GM23338 (cell line): Measurements from ENCODE around the gene RICTOR. TPM values are rescaled to one million over a fixed set of nuclear protein-coding genes. Genes with fewer than 3 reads are reported as not detected.

Experiments
- ATAC-seq: fragments of 200-7000 bp; cut with Tn5 transposase; 3 replicates; pipeline ENCODE4 v1.9.1; 2020
- DNase-seq: peaks from one replicate; pipeline ENCODE4 v3.0.0-alpha.2; 2015; ENCODE audit warnings: low spot score
- H2AFZ ChIP-seq: fragments of 200-600 bp; sonication (generic); 2 replicates; pipeline ENCODE4 v1.8.0; 2016; ENCODE audit warnings: antibody characterized with exemption, mild to moderate bottlenecking, moderate library complexity
- H3F3A ChIP-seq: fragments of 200-600 bp; sonication (generic); replicated peaks from 2 replicates; pipeline ENCODE4 v1.8.0; 2017; ENCODE audit warnings: antibody characterized with exemption, mixed run types, low read depth
- H3K27ac ChIP-seq: fragments of 200-600 bp; sonication (generic); 2 replicates; pipeline ENCODE4 v1.6.1; 2016; ENCODE audit warnings: low read depth
- H3K27me3 ChIP-seq: fragments of 200-600 bp; sonication (generic); 2 replicates; pipeline ENCODE4 v1.8.0; 2016; ENCODE audit warnings: mild to moderate bottlenecking, mixed run types, moderate library complexity; ENCODE audit not compliant: insufficient read depth
- H3K36me3 ChIP-seq: fragments of 200-600 bp; sonication (generic); 2 replicates; pipeline ENCODE4 v1.8.0; 2016; ENCODE audit warnings: mild to moderate bottlenecking; ENCODE audit not compliant: insufficient read depth
- H3K4me1 ChIP-seq: fragments of 200-600 bp; sonication (generic); 2 replicates; pipeline ENCODE4 v1.8.0; 2016; ENCODE audit warnings: mild to moderate bottlenecking, moderate library complexity; ENCODE audit not compliant: insufficient read depth
- H3K4me2 ChIP-seq: fragments of 200-600 bp; sonication (generic); 2 replicates; pipeline ENCODE4 v1.7.1; 2017; ENCODE audit warnings: mixed run types
- H3K4me3 ChIP-seq: fragments of 200-600 bp; sonication (generic); 2 replicates; pipeline ENCODE4 v1.6.1; 2016; ENCODE audit warnings: mixed run types
- H3K79me2 ChIP-seq: fragments of 200-600 bp; sonication (generic); replicated peaks from 2 replicates; pipeline ENCODE4 v1.8.0; 2017; ENCODE audit warnings: mild to moderate bottlenecking; ENCODE audit not compliant: insufficient read depth
- H3K9me2 ChIP-seq: fragments of 200-600 bp; sonication (generic); 2 replicates; pipeline ENCODE4 v1.8.0; 2017; ENCODE audit not compliant: insufficient read depth
- H4K20me1 ChIP-seq: fragments of 200-600 bp; sonication (generic); replicated peaks from 2 replicates; pipeline ENCODE4 v1.8.0; 2017; ENCODE audit warnings: mild to moderate bottlenecking; ENCODE audit not compliant: insufficient read depth
- H3K27ac Mint-ChIP-seq: 2 replicates; pipeline ENCODE4 v1.8.0; 2020; ENCODE audit warnings: inconsistent platforms, mild to moderate bottlenecking, moderate library complexity, mixed read lengths
- H3K27me3 Mint-ChIP-seq: 3 replicates; pipeline ENCODE4 v1.8.0; 2022; ENCODE audit warnings: low read depth, mild to moderate bottlenecking, moderate library complexity, mixed read lengths, inconsistent platforms; ENCODE audit not compliant: insufficient read depth, poor library complexity
- H3K36me3 Mint-ChIP-seq: 3 replicates; pipeline ENCODE4 v1.8.0; 2021; ENCODE audit warnings: low read depth, mild to moderate bottlenecking, inconsistent platforms, moderate library complexity, mixed read lengths
- H3K4me1 Mint-ChIP-seq: 3 replicates; pipeline ENCODE4 v1.8.0; 2020; ENCODE audit warnings: mild to moderate bottlenecking, inconsistent platforms, mixed read lengths
- H3K4me3 Mint-ChIP-seq: 3 replicates; pipeline ENCODE4 v1.8.0; 2021; ENCODE audit warnings: moderate library complexity, mild to moderate bottlenecking, inconsistent platforms, mixed read lengths
- H3K9me3 Mint-ChIP-seq: 3 replicates; pipeline ENCODE4 v1.8.0; 2020; ENCODE audit warnings: moderate library complexity, mild to moderate bottlenecking, inconsistent platforms, mixed read lengths
- polyA plus RNA-seq: library from polyadenylated mRNA; unstranded; fragments of >200 nt; fragmentation: Nextera tagmentation; extraction: Ambion mirVana; gene quantifications from 2 replicates; pipeline ENCODE4 v1.2.1, GENCODE V29; 2016
- total RNA-seq: library from RNA; depleted of rRNA; stranded (reverse); fragments of >200 nt; shearing (Covaris generic); gene quantifications from 2 replicates; pipeline ENCODE4 v1.2.3, GENCODE V29; 2014
- TF ChIP-seq, protein P1 (sequence below), 2 experiments: fragments of 200-600 bp in 1 of 2; sonication (generic) in 1 of 2; conservative IDR thresholded peaks; 2 replicates each; pipeline versions ENCODE4 v1.5.1 to v1.6.1; 2016 to 2017; ENCODE audit warnings: antibody characterized with exemption in 2 of 2, low read depth in 2 of 2, mild to moderate bottlenecking in 2 of 2, moderate library complexity in 1 of 2
- TF ChIP-seq, protein P2 (sequence below): IDR thresholded peaks from one replicate; pipeline ENCODE4 v1.6.1; 2018; ENCODE audit warnings: antibody characterized with exemption; ENCODE audit not compliant: unreplicated experiment
- TF ChIP-seq, protein P3 (sequence below): IDR thresholded peaks from 2 replicates; pipeline ENCODE4 v1.6.1; 2016; ENCODE audit warnings: antibody characterized with exemption

The RICTOR gene
- total and polyA plus RNA-seq, 2 experiments from 2014 or later, result 9.9 to 27.4 TPM

DNA sequence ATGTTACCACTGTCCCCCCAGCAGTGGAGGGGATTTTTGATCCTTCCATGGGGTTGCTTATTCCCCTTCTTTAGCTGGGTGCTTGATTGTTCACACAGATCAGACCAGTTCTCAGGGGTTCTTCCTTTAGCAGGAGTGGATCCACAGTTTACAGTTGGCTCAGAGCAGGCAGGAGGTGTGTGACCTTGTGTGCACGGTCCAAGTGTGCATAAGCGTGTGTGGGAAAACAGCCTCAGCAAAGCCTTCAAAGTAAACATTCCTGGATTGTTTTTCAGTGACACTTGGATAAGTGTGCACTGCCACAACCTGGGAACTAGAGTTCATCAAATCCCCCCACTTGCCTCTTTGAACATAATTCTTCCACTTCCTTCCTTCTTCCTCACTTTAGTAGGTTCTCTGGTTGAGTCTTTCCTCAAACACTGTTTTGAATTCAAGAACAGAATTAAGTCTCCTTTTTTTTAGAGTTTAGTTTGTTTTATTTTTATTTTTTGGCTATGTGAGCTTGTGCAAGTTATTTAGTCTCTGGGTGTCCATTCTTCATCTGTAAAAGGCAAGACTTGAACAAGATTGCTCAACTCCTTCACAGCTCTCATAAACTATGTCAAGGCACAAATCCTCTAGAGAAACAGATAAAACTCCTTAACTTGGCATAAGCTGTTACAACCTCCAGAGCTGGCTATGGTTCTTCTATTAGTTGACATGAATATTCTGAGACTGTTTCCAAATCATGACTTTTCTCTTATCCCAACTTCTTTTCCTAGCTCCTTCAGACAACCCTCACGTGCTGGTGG lies 150.3 kb downstream of the RICTOR start:
- H3F3A ChIP-seq, result no peaks in the 10 kb centered on the region
- H3K4me2 ChIP-seq, result no peak overlapping the region
- DNase-seq (no peak), ATAC-seq (no peak)
- Mint-ChIP-seq H3K4me3 (no peak overlapping the region), H3K4me1 (peaks cover 11% of the 10 kb centered on the region), H3K9me3 (peaks cover 8% of the 10 kb centered on the region), H3K36me3 (peaks cover 15% of the 10 kb centered on the region), H3K27ac (0 out of 2 replicates have a peak overlapping the region, but pooled peaks have one; percentile 38), H3K27me3 (peaks cover 7% of the 10 kb centered on the region)
- H3K4me1 ChIP-seq, result peaks cover 13% of the 10 kb centered on the region; the same call in 1 of the 2 replicates
- no peaks in the 10 kb centered on the region for H3K36me3 ChIP-seq
- no peak overlapping the region for H3K4me3 ChIP-seq
- no peak overlapping the region for H3K27ac ChIP-seq
- H4K20me1 ChIP-seq, result no peaks in the 10 kb centered on the region
- TF ChIP-seq, protein P1, sequence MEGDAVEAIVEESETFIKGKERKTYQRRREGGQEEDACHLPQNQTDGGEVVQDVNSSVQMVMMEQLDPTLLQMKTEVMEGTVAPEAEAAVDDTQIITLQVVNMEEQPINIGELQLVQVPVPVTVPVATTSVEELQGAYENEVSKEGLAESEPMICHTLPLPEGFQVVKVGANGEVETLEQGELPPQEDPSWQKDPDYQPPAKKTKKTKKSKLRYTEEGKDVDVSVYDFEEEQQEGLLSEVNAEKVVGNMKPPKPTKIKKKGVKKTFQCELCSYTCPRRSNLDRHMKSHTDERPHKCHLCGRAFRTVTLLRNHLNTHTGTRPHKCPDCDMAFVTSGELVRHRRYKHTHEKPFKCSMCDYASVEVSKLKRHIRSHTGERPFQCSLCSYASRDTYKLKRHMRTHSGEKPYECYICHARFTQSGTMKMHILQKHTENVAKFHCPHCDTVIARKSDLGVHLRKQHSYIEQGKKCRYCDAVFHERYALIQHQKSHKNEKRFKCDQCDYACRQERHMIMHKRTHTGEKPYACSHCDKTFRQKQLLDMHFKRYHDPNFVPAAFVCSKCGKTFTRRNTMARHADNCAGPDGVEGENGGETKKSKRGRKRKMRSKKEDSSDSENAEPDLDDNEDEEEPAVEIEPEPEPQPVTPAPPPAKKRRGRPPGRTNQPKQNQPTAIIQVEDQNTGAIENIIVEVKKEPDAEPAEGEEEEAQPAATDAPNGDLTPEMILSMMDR (conservative IDR thresholded peaks at IDR 0.05; ENCODE audit: low read depth in 2 of 2), result no peak
- no peaks in the 10 kb centered on the region for H3K27me3 ChIP-seq
- H3K9me2 ChIP-seq, result 0 out of 2 replicates have a peak, but pooled peaks cover 4% of the 10 kb centered on the region
- no peaks in the 10 kb centered on the region for H3K79me2 ChIP-seq
- H2AFZ ChIP-seq, result peak overlapping the region; percentile 78; the same call in 1 of the 2 replicates

DNA sequence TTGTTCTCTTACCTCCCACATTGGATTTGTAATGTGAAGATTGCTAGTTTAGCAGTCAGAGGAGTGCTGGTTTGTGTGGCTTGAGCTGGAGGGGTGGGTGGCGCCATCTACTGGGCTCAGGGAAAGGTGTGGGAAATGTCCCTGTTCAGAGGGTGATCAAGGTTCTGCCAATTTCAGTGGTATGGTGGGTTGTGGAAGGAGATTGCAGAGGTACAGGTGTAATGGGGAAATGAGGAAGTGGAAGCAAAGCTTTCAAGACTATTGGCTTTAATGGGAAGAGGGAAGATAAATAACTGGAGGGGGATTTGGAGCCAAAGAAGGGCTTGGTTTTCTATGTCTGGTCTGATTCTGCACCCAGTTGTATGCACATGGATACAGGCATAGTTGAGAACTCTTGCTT lies 152.0 kb downstream of the RICTOR start:
- Histone ChIP-seq H4K20me1 (no peaks in the 10 kb centered on the region), H3K9me2 (0 out of 2 replicates have a peak, but pooled peaks cover 8% of the 10 kb centered on the region), H3K36me3 (no peaks in the 10 kb centered on the region), H3K27me3 (no peaks in the 10 kb centered on the region), H3K4me2 (no peak overlapping the region), H3K27ac (no peak overlapping the region), H3F3A (no peaks in the 10 kb centered on the region), H3K4me3 (no peak overlapping the region), H3K4me1 (peaks cover 13% of the 10 kb centered on the region; the same call in 1 of the 2 replicates), H3K79me2 (no peaks in the 10 kb centered on the region), H2AFZ (no peak overlapping the region)
- peaks cover 8% of the 10 kb centered on the region; the same call in 2 of the 3 replicates for H3K36me3 Mint-ChIP-seq
- H3K27me3 Mint-ChIP-seq, result peaks cover 3% of the 10 kb centered on the region
- TF ChIP-seq, protein P2, sequence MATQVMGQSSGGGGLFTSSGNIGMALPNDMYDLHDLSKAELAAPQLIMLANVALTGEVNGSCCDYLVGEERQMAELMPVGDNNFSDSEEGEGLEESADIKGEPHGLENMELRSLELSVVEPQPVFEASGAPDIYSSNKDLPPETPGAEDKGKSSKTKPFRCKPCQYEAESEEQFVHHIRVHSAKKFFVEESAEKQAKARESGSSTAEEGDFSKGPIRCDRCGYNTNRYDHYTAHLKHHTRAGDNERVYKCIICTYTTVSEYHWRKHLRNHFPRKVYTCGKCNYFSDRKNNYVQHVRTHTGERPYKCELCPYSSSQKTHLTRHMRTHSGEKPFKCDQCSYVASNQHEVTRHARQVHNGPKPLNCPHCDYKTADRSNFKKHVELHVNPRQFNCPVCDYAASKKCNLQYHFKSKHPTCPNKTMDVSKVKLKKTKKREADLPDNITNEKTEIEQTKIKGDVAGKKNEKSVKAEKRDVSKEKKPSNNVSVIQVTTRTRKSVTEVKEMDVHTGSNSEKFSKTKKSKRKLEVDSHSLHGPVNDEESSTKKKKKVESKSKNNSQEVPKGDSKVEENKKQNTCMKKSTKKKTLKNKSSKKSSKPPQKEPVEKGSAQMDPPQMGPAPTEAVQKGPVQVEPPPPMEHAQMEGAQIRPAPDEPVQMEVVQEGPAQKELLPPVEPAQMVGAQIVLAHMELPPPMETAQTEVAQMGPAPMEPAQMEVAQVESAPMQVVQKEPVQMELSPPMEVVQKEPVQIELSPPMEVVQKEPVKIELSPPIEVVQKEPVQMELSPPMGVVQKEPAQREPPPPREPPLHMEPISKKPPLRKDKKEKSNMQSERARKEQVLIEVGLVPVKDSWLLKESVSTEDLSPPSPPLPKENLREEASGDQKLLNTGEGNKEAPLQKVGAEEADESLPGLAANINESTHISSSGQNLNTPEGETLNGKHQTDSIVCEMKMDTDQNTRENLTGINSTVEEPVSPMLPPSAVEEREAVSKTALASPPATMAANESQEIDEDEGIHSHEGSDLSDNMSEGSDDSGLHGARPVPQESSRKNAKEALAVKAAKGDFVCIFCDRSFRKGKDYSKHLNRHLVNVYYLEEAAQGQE, result peak; percentile 35
- TF ChIP-seq, protein P3, sequence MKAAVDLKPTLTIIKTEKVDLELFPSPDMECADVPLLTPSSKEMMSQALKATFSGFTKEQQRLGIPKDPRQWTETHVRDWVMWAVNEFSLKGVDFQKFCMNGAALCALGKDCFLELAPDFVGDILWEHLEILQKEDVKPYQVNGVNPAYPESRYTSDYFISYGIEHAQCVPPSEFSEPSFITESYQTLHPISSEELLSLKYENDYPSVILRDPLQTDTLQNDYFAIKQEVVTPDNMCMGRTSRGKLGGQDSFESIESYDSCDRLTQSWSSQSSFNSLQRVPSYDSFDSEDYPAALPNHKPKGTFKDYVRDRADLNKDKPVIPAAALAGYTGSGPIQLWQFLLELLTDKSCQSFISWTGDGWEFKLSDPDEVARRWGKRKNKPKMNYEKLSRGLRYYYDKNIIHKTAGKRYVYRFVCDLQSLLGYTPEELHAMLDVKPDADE, result no peak
- TF ChIP-seq, protein P1 (conservative IDR thresholded peaks at IDR 0.05; ENCODE audit: low read depth in 2 of 2), result peak; percentile 93 to 96
- H3K9me3 Mint-ChIP-seq, result 0 out of 3 replicates have a peak, but pooled peaks cover 2% of the 10 kb centered on the region
- peaks cover 11% of the 10 kb centered on the region for H3K4me1 Mint-ChIP-seq
- ATAC-seq (peak; percentile 97), DNase-seq (peak; percentile 76)
- no peak overlapping the region for H3K27ac Mint-ChIP-seq
- no peak overlapping the region for H3K4me3 Mint-ChIP-seq
